Fibroblast of lung (primary cell): Measurements from ENCODE around the gene DDC. TPM values are rescaled to one million over a fixed set of nuclear protein-coding genes. Genes with fewer than 3 reads are reported as not detected.

Experiments used
- DNase-seq, 2 donors: peaks; one replicate each; pipeline versions ENCODE4 v3.0.0 to v3.0.0-alpha.2; 2010; ENCODE audit warnings: low read depth in 2 of 2
- H2AFZ ChIP-seq: 2 replicates; pipeline ENCODE4 v1.5.1; 2012; ENCODE audit warnings: low read length, control low read depth, inconsistent platforms
- H3K27ac ChIP-seq: 2 replicates; pipeline ENCODE4 v1.5.1; 2011; ENCODE audit warnings: low read length, control low read depth; ENCODE audit not compliant: insufficient read depth
- H3K27me3 ChIP-seq: 2 replicates; pipeline ENCODE4 v1.5.1; 2011; ENCODE audit warnings: mild to moderate bottlenecking, low read length; ENCODE audit not compliant: control insufficient read depth, insufficient read depth
- H3K36me3 ChIP-seq: 2 replicates; pipeline ENCODE4 v1.5.1; 2011; ENCODE audit warnings: low read length; ENCODE audit not compliant: control insufficient read depth, insufficient read depth
- H3K4me1 ChIP-seq: 2 replicates; pipeline ENCODE4 v1.5.1; 2011; ENCODE audit warnings: low read length; ENCODE audit not compliant: control insufficient read depth, insufficient read depth; ENCODE audit errors: extremely low read depth
- H3K4me2 ChIP-seq: 2 replicates; pipeline ENCODE4 v1.5.1; 2011; ENCODE audit warnings: low read length, control low read depth; ENCODE audit not compliant: insufficient read depth; ENCODE audit errors: extremely low read depth
- H3K4me3 ChIP-seq, 4 experiments: fragments of 200-600 bp in 1 of 4; sonication (generic) in 1 of 4; replicated peaks in 1 of 4; 2 replicates each; pipeline ENCODE4 v1.5.1; 2011 to 2016; ENCODE audit warnings: low read length in 4 of 4, low read depth in 3 of 4, mild to moderate bottlenecking in 3 of 4, control low read depth in 2 of 4, inconsistent platforms in 1 of 4, mixed read lengths in 1 of 4; ENCODE audit not compliant: insufficient read depth in 1 of 4; ENCODE audit errors: control extremely low read depth in 1 of 4
- H3K79me2 ChIP-seq: 2 replicates; pipeline ENCODE4 v1.5.1; 2012; ENCODE audit warnings: mild to moderate bottlenecking, low read length, inconsistent platforms; ENCODE audit not compliant: control insufficient read depth, insufficient read depth
- H3K9ac ChIP-seq: 2 replicates; pipeline ENCODE4 v1.5.1; 2011; ENCODE audit warnings: mild to moderate bottlenecking, low read length, control low read depth; ENCODE audit not compliant: insufficient read depth
- H3K9me3 ChIP-seq: 2 replicates; pipeline ENCODE4 v1.5.1; 2012; ENCODE audit warnings: low read depth, low read length; ENCODE audit not compliant: control insufficient read depth, insufficient read depth
- H4K20me1 ChIP-seq: 2 replicates; pipeline ENCODE4 v1.5.1; 2011; ENCODE audit warnings: low read length; ENCODE audit not compliant: control insufficient read depth, insufficient read depth; ENCODE audit errors: extremely low read depth
- CTCF ChIP-seq, 2 donors: IDR thresholded peaks in 1 of 2; conservative IDR thresholded peaks in 1 of 2; 1 replicate in 1 of 2; 2 replicates in 1 of 2; pipeline ENCODE4 v1.5.1; 2011 to 2012; ENCODE audit warnings: low read length in 2 of 2, control low read depth in 1 of 2, inconsistent platforms in 1 of 2, low read depth in 1 of 2, mild to moderate bottlenecking in 1 of 2
- EZH2 ChIP-seq: IDR thresholded peaks from 2 replicates; pipeline ENCODE4 v1.5.1; 2012; ENCODE audit warnings: low read length, control low read depth, mild to moderate bottlenecking; ENCODE audit errors: missing control alignments
- polyA plus RNA-seq, 2 donors: library from polyadenylated mRNA; depleted of rRNA in 1 of 2; stranded (reverse) in 1 of 2; unstranded in 1 of 2; fragments of >200 nt; gene quantifications; 2 replicates each; pipeline ENCODE4 v1.2.1, GENCODE V29; 2011 to 2012; ENCODE audit warnings: missing spikeins in 1 of 2
- total RNA-seq: library from RNA; depleted of rRNA; stranded (reverse); fragments of >200 nt; gene quantifications from 2 replicates; pipeline ENCODE4 v1.2.1, GENCODE V29; 2014

Gene DDC
- total and polyA plus RNA-seq, 2 donors (not counting 1 experiment from before 2014, with no cell fraction given), result not detected

GRCh38 chr7:50504646-50505546, 60.3 kb downstream of the DDC start:
- no peaks in the 10 kb centered on the region for H4K20me1 ChIP-seq
- H3K9me3 ChIP-seq, result no peaks in the 10 kb centered on the region
- H3K27ac ChIP-seq, result no peak overlapping the region
- no peak for TF ChIP-seq EZH2
- no peak for TF ChIP-seq CTCF (conservative IDR thresholded peaks at IDR 0.05 in 1 of 2, IDR thresholded peaks at IDR 0.05 in 1 of 2; ENCODE audit: low read depth in 1 of 2, low read length in 2 of 2)
- peak in 1 of 2 donors; percentile 28 for DNase-seq
- H3K4me3 ChIP-seq, result no peak overlapping the region
- no peaks in the 10 kb centered on the region for H3K27me3 ChIP-seq
- H2AFZ ChIP-seq, result no peak overlapping the region
- no peaks in the 10 kb centered on the region for H3K79me2 ChIP-seq
- no peak overlapping the region for H3K9ac ChIP-seq
- no peak overlapping the region for H3K4me2 ChIP-seq
- peaks cover 2% of the 10 kb centered on the region for H3K4me1 ChIP-seq
- H3K36me3 ChIP-seq, result no peaks in the 10 kb centered on the region

- peak; percentile 21 to 76 for DNase-seq
- no peaks in the 10 kb centered on the region for H3K36me3 ChIP-seq
- H3K9me3 ChIP-seq, result no peaks in the 10 kb centered on the region
- H3K27me3 ChIP-seq, result peaks cover 5% of the 10 kb centered on the region
- TF ChIP-seq CTCF (conservative IDR thresholded peaks at IDR 0.05 in 1 of 2, IDR thresholded peaks at IDR 0.05 in 1 of 2; ENCODE audit: low read depth in 1 of 2, low read length in 2 of 2) (no peak), EZH2 (no peak)
- no peak overlapping the region for H3K9ac ChIP-seq
- H3K4me3 ChIP-seq, result peak overlapping the region in 1 of 4 experiments; percentile 43
- peaks cover 2% of the 10 kb centered on the region for H3K4me1 ChIP-seq
- no peaks in the 10 kb centered on the region for H3K79me2 ChIP-seq
- no peak overlapping the region for H3K27ac ChIP-seq
- H2AFZ ChIP-seq, result no peak overlapping the region
- no peaks in the 10 kb centered on the region for H4K20me1 ChIP-seq
- no peak overlapping the region for H3K4me2 ChIP-seq
These were observed 62.3 kb downstream of the DDC start for GRCh38 chr7:50502947-50503346.

- Histone ChIP-seq H3K4me1 (peaks cover 2% of the 10 kb centered on the region), H3K9ac (no peak overlapping the region)
These were observed 63.1 kb downstream of the DDC start for GRCh38 chr7:50502001-50502684.

More at GRCh38 chr7:50502001-50502684, 63.1 kb downstream of the DDC start:
- no peaks in the 10 kb centered on the region for H3K79me2 ChIP-seq
- H3K36me3 ChIP-seq, result no peaks in the 10 kb centered on the region
- peak overlapping the region in 1 of 4 experiments; percentile 43 for H3K4me3 ChIP-seq
- peak; percentile 90 to 100 for DNase-seq
- peaks cover 7% of the 10 kb centered on the region for H3K27me3 ChIP-seq
- H4K20me1 ChIP-seq, result no peaks in the 10 kb centered on the region
- no peak for TF ChIP-seq CTCF (conservative IDR thresholded peaks at IDR 0.05 in 1 of 2, IDR thresholded peaks at IDR 0.05 in 1 of 2; ENCODE audit: low read depth in 1 of 2, low read length in 2 of 2)
- TF ChIP-seq EZH2, result no peak
- no peak overlapping the region for H2AFZ ChIP-seq
- H3K4me2 ChIP-seq, result peak overlapping the region; percentile 15
- no peak overlapping the region for H3K27ac ChIP-seq
- no peaks in the 10 kb centered on the region for H3K9me3 ChIP-seq
